Measurements from ENCODE around the gene ELAC2. TPM values are rescaled to one million over a fixed set of nuclear protein-coding genes. Genes with fewer than 3 reads are reported as not detected.

Gene ELAC2
- total RNA-seq, 4 donors from 2014 or later, result 57.1 to 235 (median 93.7) TPM

- H3K4me3 ChIP-seq, result no peak overlapping the region
- no peaks in the 10 kb centered on the region for H3K4me1 ChIP-seq
- TF ChIP-seq CTCF (IDR thresholded peaks at IDR 0.05) (no peak), POLR2A (IDR thresholded peaks at IDR 0.05) (no peak)
- no peak overlapping the region for H3K27ac ChIP-seq
- H3K36me3 ChIP-seq, result peaks cover 0 to 8% (median 0%) of the 10 kb centered on the region in 3 donors
- DNase-seq, result no peak
- H3K9me3 ChIP-seq, result no peaks in the 10 kb centered on the region
- no peaks in the 10 kb centered on the region for H3K27me3 ChIP-seq
These were observed 56.2 kb downstream of the ELAC2 start for GRCh38 chr17:12961655-12962054.

GRCh38 chr17:12959441-12959840 is 58.4 kb downstream of the ELAC2 start:
- DNase-seq, result no peak
- TF ChIP-seq POLR2A (IDR thresholded peaks at IDR 0.05), result no peak
- TF ChIP-seq CTCF (IDR thresholded peaks at IDR 0.05), result no peak
- Histone ChIP-seq H3K4me1 (no peaks in the 10 kb centered on the region), H3K9me3 (no peaks in the 10 kb centered on the region), H3K36me3 (peaks cover 0 to 12% (median 0%) of the 10 kb centered on the region in 3 donors), H3K27me3 (no peaks in the 10 kb centered on the region), H3K27ac (no peak overlapping the region), H3K4me3 (no peak overlapping the region)

GRCh38 chr17:12958786-12959185 is 59.0 kb downstream of the ELAC2 start:
- no peaks in the 10 kb centered on the region for H3K9me3 ChIP-seq
- TF ChIP-seq CTCF (IDR thresholded peaks at IDR 0.05) (no peak), POLR2A (IDR thresholded peaks at IDR 0.05) (no peak)
- no peak for DNase-seq
- H3K36me3 ChIP-seq, result peaks cover 0 to 12% (median 0%) of the 10 kb centered on the region in 3 donors
- H3K27ac ChIP-seq, result no peak overlapping the region
- no peaks in the 10 kb centered on the region for H3K4me1 ChIP-seq
- no peak overlapping the region for H3K4me3 ChIP-seq
- H3K27me3 ChIP-seq, result no peaks in the 10 kb centered on the region

- Histone ChIP-seq H3K27ac (no peak overlapping the region), H3K27me3 (no peaks in the 10 kb centered on the region), H3K4me3 (no peak overlapping the region), H3K9me3 (no peaks in the 10 kb centered on the region), H3K36me3 (peaks cover 0 to 16% (median 0%) of the 10 kb centered on the region in 3 donors), H3K4me1 (no peaks in the 10 kb centered on the region)
- no peak for TF ChIP-seq POLR2A (IDR thresholded peaks at IDR 0.05)
- no peak for TF ChIP-seq CTCF (IDR thresholded peaks at IDR 0.05)
- no peak for DNase-seq
These were observed 62.3 kb downstream of the ELAC2 start for GRCh38 chr17:12955521-12955920.

GRCh38 chr17:12953156-12953555 is 64.7 kb downstream of the ELAC2 start:
- no peaks in the 10 kb centered on the region for H3K9me3 ChIP-seq
- H3K4me1 ChIP-seq, result no peaks in the 10 kb centered on the region
- TF ChIP-seq POLR2A (IDR thresholded peaks at IDR 0.05) (no peak), CTCF (IDR thresholded peaks at IDR 0.05) (no peak)
- peaks cover 0 to 26% (median 0%) of the 10 kb centered on the region in 3 donors for H3K36me3 ChIP-seq
- DNase-seq, result no peak
- no peak overlapping the region for H3K4me3 ChIP-seq
- H3K27ac ChIP-seq, result no peak overlapping the region
- H3K27me3 ChIP-seq, result no peaks in the 10 kb centered on the region

- TF ChIP-seq CTCF (IDR thresholded peaks at IDR 0.05), result no peak
- no peak for TF ChIP-seq POLR2A (IDR thresholded peaks at IDR 0.05)
- Histone ChIP-seq H3K4me1 (no peaks in the 10 kb centered on the region), H3K9me3 (no peaks in the 10 kb centered on the region), H3K27me3 (no peaks in the 10 kb centered on the region), H3K27ac (no peak overlapping the region), H3K4me3 (no peak overlapping the region), H3K36me3 (peaks cover 0 to 22% (median 0%) of the 10 kb centered on the region in 3 donors)
- no peak for DNase-seq
These were observed 65.8 kb downstream of the ELAC2 start for GRCh38 chr17:12952012-12952411.

Data from Peyer's patch (tissue), 4 donors.